Lower leg skin (tissue), 4 donors: ENCODE measurements around the gene NT5DC3. TPM values are rescaled to one million over a fixed set of nuclear protein-coding genes. Genes with fewer than 3 reads are reported as not detected.

ENCODE experiments used
- DNase-seq, 2 donors: peaks; one replicate each; pipeline ENCODE4 v3.0.0-alpha.2; 2019; ENCODE audit warnings: low spot score in 2 of 2
- H3K4me3 ChIP-seq: fragments of 200-600 bp; sonication (generic); 2 replicates; pipeline ENCODE4 v1.5.1; 2017; ENCODE audit warnings: mild to moderate bottlenecking, low read depth; ENCODE audit not compliant: poor library complexity, severe bottlenecking
- POLR2A ChIP-seq, 2 donors: fragments of 450-650 bp; IDR thresholded peaks; one replicate each; pipeline ENCODE4 v1.6.1; 2016 to 2017; ENCODE audit warnings: antibody characterized with exemption in 2 of 2, mild to moderate bottlenecking in 1 of 2, moderate library complexity in 1 of 2
- WGBS, 2 donors: methylation state at CpG; one replicate each; pipeline ENCODE4 v1.1.5; 2018; 5-methylcytosine and 5-hydroxymethylcytosine counted together
- intact Hi-C: fragments of 100-400 bp; cut with DNase I; formaldehyde crosslinking; loops from one replicate; pipeline ENCODE4 v1.15.0; 2023; ENCODE audit warnings: low total_unique reads
- total RNA-seq, 4 donors: library from RNA; depleted of rRNA; stranded (reverse); fragments of >200 nt; gene quantifications; one replicate each; pipeline ENCODE4 v1.1.0, GENCODE V29; 2016
- TF ChIP-seq, protein P1 (sequence below), 3 donors: fragments of 450-650 bp; IDR thresholded peaks; one replicate each; pipeline ENCODE4 v1.5.1; 2016; ENCODE audit warnings: antibody characterized with exemption in 3 of 3, mild to moderate bottlenecking in 3 of 3, moderate library complexity in 2 of 3

NT5DC3 gene
- total RNA-seq, 4 donors from 2014 or later = 2.9 to 4.2 (median 3.5) TPM

DNA sequence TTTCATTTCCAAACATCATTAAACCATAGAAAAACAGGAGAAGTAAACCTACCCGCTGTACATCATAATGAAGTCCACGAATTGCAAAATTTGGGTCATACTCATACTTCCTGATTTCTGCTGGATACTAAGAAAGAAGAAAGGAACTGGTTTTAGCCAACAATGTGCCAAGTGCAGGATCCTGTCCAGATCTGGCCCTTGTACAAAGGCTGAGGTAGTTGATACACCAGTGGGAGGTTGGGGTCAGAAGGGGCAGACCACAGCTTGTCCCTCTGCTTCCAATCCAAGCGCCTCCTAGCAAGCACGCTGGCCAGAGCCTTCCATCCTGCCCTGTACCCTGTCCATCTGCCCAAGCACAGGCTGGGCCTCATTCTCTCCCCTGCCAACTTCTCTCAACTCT lies 34.2 kb downstream of the NT5DC3 start:
- intact Hi-C loops = no loop called here
- H3K4me3 ChIP-seq = no peak overlapping the region

DNA sequence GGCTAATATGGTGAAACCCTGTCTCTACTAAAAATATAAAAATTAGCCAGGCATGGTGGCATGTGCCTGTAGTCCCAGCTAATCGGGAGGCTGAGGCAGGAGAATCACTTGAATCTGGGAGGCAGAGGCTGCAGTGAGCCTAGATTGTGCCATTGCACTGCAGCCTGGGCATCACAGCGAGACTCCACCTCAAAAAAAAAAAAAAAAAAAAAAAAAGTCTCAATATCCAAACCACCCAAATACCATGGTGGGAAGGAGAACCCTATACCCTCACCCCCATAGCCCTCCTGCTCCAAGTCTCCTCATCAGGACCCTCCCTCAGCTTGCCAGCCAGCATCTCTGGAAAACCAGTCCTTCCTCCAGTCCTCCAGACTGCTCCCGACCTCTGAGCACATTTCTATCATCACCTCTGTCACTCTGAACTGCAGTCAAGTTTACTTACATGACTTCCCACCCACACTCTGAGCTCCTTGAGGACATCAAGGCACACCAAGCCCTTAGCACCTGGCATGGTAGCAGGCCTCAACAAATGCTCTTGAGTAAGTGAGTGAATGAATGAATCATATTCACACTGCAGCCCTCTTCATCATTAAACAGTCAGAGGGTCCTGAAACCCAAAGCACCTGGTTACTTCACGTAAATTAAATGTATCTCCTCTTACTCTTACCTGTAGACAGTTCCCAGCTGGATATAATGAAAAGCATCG lies 35.2 kb downstream of the NT5DC3 start:
- TF ChIP-seq, protein P1, sequence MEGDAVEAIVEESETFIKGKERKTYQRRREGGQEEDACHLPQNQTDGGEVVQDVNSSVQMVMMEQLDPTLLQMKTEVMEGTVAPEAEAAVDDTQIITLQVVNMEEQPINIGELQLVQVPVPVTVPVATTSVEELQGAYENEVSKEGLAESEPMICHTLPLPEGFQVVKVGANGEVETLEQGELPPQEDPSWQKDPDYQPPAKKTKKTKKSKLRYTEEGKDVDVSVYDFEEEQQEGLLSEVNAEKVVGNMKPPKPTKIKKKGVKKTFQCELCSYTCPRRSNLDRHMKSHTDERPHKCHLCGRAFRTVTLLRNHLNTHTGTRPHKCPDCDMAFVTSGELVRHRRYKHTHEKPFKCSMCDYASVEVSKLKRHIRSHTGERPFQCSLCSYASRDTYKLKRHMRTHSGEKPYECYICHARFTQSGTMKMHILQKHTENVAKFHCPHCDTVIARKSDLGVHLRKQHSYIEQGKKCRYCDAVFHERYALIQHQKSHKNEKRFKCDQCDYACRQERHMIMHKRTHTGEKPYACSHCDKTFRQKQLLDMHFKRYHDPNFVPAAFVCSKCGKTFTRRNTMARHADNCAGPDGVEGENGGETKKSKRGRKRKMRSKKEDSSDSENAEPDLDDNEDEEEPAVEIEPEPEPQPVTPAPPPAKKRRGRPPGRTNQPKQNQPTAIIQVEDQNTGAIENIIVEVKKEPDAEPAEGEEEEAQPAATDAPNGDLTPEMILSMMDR (IDR thresholded peaks at IDR 0.05) = no peak
- no peak for TF ChIP-seq POLR2A (IDR thresholded peaks at IDR 0.05)
- 86 to 92% methylated on average over 5 of the region's 5 CpGs for WGBS, 2 donors
- no peak overlapping the region for H3K4me3 ChIP-seq
- no peak for DNase-seq
- intact Hi-C loops = no loop called here

More for the DNA sequence above, 34.2 kb downstream of the NT5DC3 start:
- 89 to 96% methylated on average over 4 of the region's 4 CpGs for WGBS, 2 donors
- no peak for DNase-seq
- no peak for TF ChIP-seq POLR2A (IDR thresholded peaks at IDR 0.05)
- TF ChIP-seq, protein P1 (IDR thresholded peaks at IDR 0.05) = no peak

DNA sequence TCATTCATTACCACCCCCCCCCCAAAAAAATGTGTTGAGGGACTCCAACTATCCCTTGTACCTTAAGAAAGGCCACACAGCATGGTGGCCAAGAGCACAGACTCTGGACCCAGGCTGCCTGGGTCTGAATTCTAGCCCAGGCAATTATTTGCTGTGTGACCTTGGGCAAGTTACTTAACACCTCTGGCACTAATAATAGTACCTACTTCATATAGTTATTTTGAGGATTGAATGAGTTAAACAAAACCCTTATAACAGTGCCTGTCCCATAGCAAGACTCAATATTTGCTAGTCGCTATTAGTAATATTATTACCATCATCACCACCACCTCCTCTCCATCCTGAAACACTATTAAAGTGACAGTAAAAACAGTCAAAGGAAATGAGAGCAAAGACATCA lies 37.2 kb downstream of the NT5DC3 start:
- TF ChIP-seq, protein P1 (IDR thresholded peaks at IDR 0.05) = no peak
- no peak for TF ChIP-seq POLR2A (IDR thresholded peaks at IDR 0.05)
- DNase-seq = no peak
- H3K4me3 ChIP-seq = no peak overlapping the region
- intact Hi-C loops = no loop called here
- WGBS, 2 donors = 95 to 97% methylated on average over 1 of the region's 1 CpG

GRCh38 chr12:103802586-103802886 lies 38.5 kb downstream of the NT5DC3 start:
- TF ChIP-seq, protein P1 (IDR thresholded peaks at IDR 0.05) = no peak
- no peak for TF ChIP-seq POLR2A (IDR thresholded peaks at IDR 0.05)
- DNase-seq = no peak
- intact Hi-C loops = no loop called here
- 100% methylated on average over 1 of the region's 1 CpG for WGBS, 2 donors
- H3K4me3 ChIP-seq = no peak overlapping the region

DNA sequence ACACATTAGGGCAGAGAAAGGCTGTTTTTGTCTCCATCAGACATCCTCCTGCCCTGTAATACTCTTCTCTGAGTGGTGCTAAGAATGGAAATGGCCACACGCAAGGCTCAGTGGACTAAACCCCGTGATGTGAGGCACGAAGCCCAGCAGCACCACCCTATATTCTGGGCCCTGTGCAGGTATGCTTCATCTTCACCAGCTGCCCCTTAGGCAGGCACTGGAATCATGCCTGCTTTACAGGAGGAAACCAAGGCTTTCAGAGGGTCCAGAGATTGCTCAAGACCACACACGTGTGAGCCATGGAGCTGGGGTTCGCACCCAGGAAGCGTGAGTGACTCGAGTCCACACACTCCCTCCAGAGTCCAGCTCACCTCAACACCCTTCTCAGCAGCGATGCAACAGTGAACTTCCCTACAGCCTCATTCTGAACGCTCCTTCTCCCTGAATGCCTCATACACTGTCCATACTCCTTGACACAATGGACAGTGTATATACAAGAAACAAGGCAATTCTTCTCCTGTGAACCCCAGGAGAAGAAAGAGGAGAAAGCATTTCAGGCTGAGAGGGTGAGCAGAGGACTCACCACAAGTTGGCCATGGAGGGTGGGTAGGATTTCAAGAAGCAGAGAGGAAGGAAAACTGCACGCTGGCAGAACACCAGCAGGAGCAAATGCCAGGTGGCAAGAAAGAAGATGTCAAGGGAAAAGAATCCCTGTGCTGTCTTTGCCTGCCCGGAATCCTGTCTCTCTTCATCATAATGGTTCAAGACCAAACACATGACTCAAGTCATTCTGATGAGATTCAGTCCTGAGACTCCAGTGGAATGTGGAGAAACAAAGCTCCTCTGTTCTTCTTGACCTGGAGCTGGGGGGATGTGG lies 39.1 kb downstream of the NT5DC3 start:
- H3K4me3 ChIP-seq = no peak overlapping the region
- no peak for DNase-seq
- WGBS, 2 donors = 79 to 80% methylated on average over 11 of the region's 11 CpGs
- no peak for TF ChIP-seq POLR2A (IDR thresholded peaks at IDR 0.05)
- TF ChIP-seq, protein P1 (IDR thresholded peaks at IDR 0.05) = no peak
- intact Hi-C loops = no loop called here
